BLaER1 treated with 17β-estradiol and CSF1 and Interleukin-3, amounts not matched to agents 10 nM and 100 nM (cell line): Measurements from ENCODE around the gene MAP3K14.
A peak's percentile ranks its signal among the peaks of the same experiment; 100 is the strongest.

Source experiments
- H3K27ac ChIP-seq, 11 experiments: shearing (Covaris generic); formaldehyde crosslinking; 2 replicates each; pipeline ENCODE4 v1.8.1; 2022
- H3K27me3 ChIP-seq, 11 experiments: shearing (Covaris generic); formaldehyde crosslinking; 2 replicates each; pipeline ENCODE4 v1.8.1; 2022
- H3K36me3 ChIP-seq, 11 experiments: shearing (Covaris generic); formaldehyde crosslinking; 2 replicates each; pipeline ENCODE4 v1.8.1; 2022
- H3K4me1 ChIP-seq, 10 experiments: shearing (Covaris generic); formaldehyde crosslinking; 2 replicates each; pipeline ENCODE4 v1.8.1; 2022
- H3K4me2 ChIP-seq, 11 experiments: shearing (Covaris generic); formaldehyde crosslinking; 2 replicates each; pipeline ENCODE4 v1.8.1; 2022
- H3K4me3 ChIP-seq, 10 experiments: shearing (Covaris generic); formaldehyde crosslinking; 2 replicates each; pipeline ENCODE4 v1.8.1; 2022
- H3K9ac ChIP-seq, 11 experiments: shearing (Covaris generic); formaldehyde crosslinking; 2 replicates each; pipeline ENCODE4 v1.8.1; 2022
- H3K9me3 ChIP-seq, 11 experiments: shearing (Covaris generic); formaldehyde crosslinking; replicated peaks in 1 of 11; 2 replicates each; pipeline ENCODE4 v1.8.1; 2022
- H4K20me1 ChIP-seq, 11 experiments: shearing (Covaris generic); formaldehyde crosslinking; 2 replicates each; pipeline ENCODE4 v1.8.1; 2022
- Cebpa-rat ChIP-seq, 11 experiments: shearing (Covaris generic); IDR thresholded peaks; 2 replicates each; pipeline ENCODE4 v1.8.1; 2022

MAP3K14 gene

GRCh38 chr17:45296833-45297124 is 20.0 kb downstream of the MAP3K14 start:
- Histone ChIP-seq H3K9me3 (no peaks in the 10 kb centered on the region), H3K4me3 (no peak overlapping the region), H3K36me3 (peaks cover 0 to 29% (median 8%) of the 10 kb centered on the region in 11 experiments; a peak in 11 of 22 replicates), H4K20me1 (peaks cover 0 to 78% (median 52%) of the 10 kb centered on the region in 11 experiments; a peak in 18 of 22 replicates), H3K27ac (peak overlapping the region; percentile 31 to 90 (median 71); a peak in 19 of 22 replicates), H3K9ac (peak overlapping the region in 7 of 11 experiments; percentile 28 to 66 (median 53); a peak in 12 of 22 replicates), H3K27me3 (no peaks in the 10 kb centered on the region), H3K4me1 (peaks cover 97 to 100% (median 99%) of the 10 kb centered on the region in 10 experiments), H3K4me2 (peak overlapping the region; percentile 75 to 97 (median 86))
- no peak for TF ChIP-seq Cebpa-rat (IDR thresholded peaks at IDR 0.05)

- peaks cover 0 to 29% (median 8%) of the 10 kb centered on the region in 11 experiments; a peak in 11 of 22 replicates for H3K36me3 ChIP-seq
- H4K20me1 ChIP-seq: peaks cover 0 to 83% (median 55%) of the 10 kb centered on the region in 11 experiments; a peak in 18 of 22 replicates
- H3K9ac ChIP-seq: peak overlapping the region in 9 of 11 experiments; percentile 27 to 69 (median 56); a peak in 15 of 22 replicates
- H3K9me3 ChIP-seq: no peaks in the 10 kb centered on the region
- H3K4me1 ChIP-seq: peaks cover 98 to 100% (median 99%) of the 10 kb centered on the region in 10 experiments
- H3K4me2 ChIP-seq: peak overlapping the region; percentile 75 to 97 (median 92)
- H3K4me3 ChIP-seq: peak overlapping the region in 2 of 10 experiments; percentile 9 to 19; a peak in 2 of 20 replicates
- H3K27me3 ChIP-seq: no peaks in the 10 kb centered on the region
- no peak for TF ChIP-seq Cebpa-rat (IDR thresholded peaks at IDR 0.05)
- peak overlapping the region; percentile 31 to 90 (median 74); a peak in 20 of 22 replicates for H3K27ac ChIP-seq
These were observed 20.6 kb downstream of the MAP3K14 start for GRCh38 chr17:45296003-45296832.

- H3K36me3 ChIP-seq: peaks cover 0 to 45% (median 19%) of the 10 kb centered on the region in 11 experiments; a peak in 14 of 22 replicates
- peak overlapping the region in 2 of 11 experiments; percentile 2 to 59; a peak in 3 of 22 replicates for H3K9ac ChIP-seq
- H3K4me2 ChIP-seq: peak overlapping the region; percentile 75 to 97 (median 92)
- H3K27me3 ChIP-seq: no peaks in the 10 kb centered on the region
- TF ChIP-seq Cebpa-rat (IDR thresholded peaks at IDR 0.05): no peak
- H3K27ac ChIP-seq: peak overlapping the region in 8 of 11 experiments; percentile 47 to 90 (median 80); a peak in 14 of 22 replicates
- no peaks in the 10 kb centered on the region for H3K9me3 ChIP-seq
- H3K4me1 ChIP-seq: peaks cover 98 to 100% (median 99%) of the 10 kb centered on the region in 10 experiments
- H3K4me3 ChIP-seq: no peak overlapping the region
- peaks cover 0 to 87% (median 66%) of the 10 kb centered on the region in 11 experiments; a peak in 18 of 22 replicates for H4K20me1 ChIP-seq
These were observed 22.3 kb downstream of the MAP3K14 start for GRCh38 chr17:45294506-45294905.

GRCh38 chr17:45293413-45294211 is 23.2 kb downstream of the MAP3K14 start:
- Histone ChIP-seq H4K20me1 (peaks cover 0 to 87% (median 66%) of the 10 kb centered on the region in 11 experiments; a peak in 18 of 22 replicates), H3K27ac (peak overlapping the region; percentile 16 to 90 (median 66); a peak in 20 of 22 replicates), H3K9ac (peak overlapping the region in 9 of 11 experiments; percentile 13 to 59 (median 25); a peak in 13 of 22 replicates), H3K4me1 (peaks cover 98 to 100% (median 99%) of the 10 kb centered on the region in 10 experiments), H3K27me3 (no peaks in the 10 kb centered on the region), H3K4me3 (no peak overlapping the region), H3K36me3 (peaks cover 8 to 54% (median 24%) of the 10 kb centered on the region in 11 experiments; a peak in 17 of 22 replicates), H3K9me3 (no peaks in the 10 kb centered on the region), H3K4me2 (peak overlapping the region; percentile 75 to 97 (median 92))
- TF ChIP-seq Cebpa-rat (IDR thresholded peaks at IDR 0.05): no peak

GRCh38 chr17:45292696-45293412 is 24.0 kb downstream of the MAP3K14 start:
- Histone ChIP-seq H3K4me2 (peak overlapping the region; percentile 75 to 97 (median 92)), H3K9me3 (no peaks in the 10 kb centered on the region), H3K4me3 (peak overlapping the region in 1 of 10 experiments; percentile 3; a peak in 1 of 20 replicates), H3K27me3 (no peaks in the 10 kb centered on the region), H3K4me1 (peaks cover 98 to 100% (median 99%) of the 10 kb centered on the region in 10 experiments), H4K20me1 (peaks cover 0 to 90% (median 70%) of the 10 kb centered on the region in 11 experiments; a peak in 20 of 22 replicates), H3K9ac (peak overlapping the region in 9 of 11 experiments; percentile 4 to 59 (median 25); a peak in 12 of 22 replicates), H3K36me3 (peaks cover 15 to 62% (median 27%) of the 10 kb centered on the region in 11 experiments; a peak in 18 of 22 replicates), H3K27ac (peak overlapping the region in 9 of 11 experiments; percentile 23 to 90 (median 79); a peak in 16 of 22 replicates)
- TF ChIP-seq Cebpa-rat (IDR thresholded peaks at IDR 0.05): no peak

- peak overlapping the region in 8 of 11 experiments; percentile 4 to 73 (median 46); a peak in 10 of 22 replicates for H3K9ac ChIP-seq
- H3K36me3 ChIP-seq: peaks cover 31 to 77% (median 42%) of the 10 kb centered on the region in 11 experiments
- H3K4me3 ChIP-seq: no peak overlapping the region
- H3K27ac ChIP-seq: peak overlapping the region; percentile 24 to 81 (median 67); a peak in 19 of 22 replicates
- H3K4me1 ChIP-seq: peaks cover 87 to 95% (median 90%) of the 10 kb centered on the region in 10 experiments
- H4K20me1 ChIP-seq: peaks cover 0 to 95% (median 76%) of the 10 kb centered on the region in 11 experiments; a peak in 20 of 22 replicates
- H3K9me3 ChIP-seq: no peaks in the 10 kb centered on the region
- no peak for TF ChIP-seq Cebpa-rat (IDR thresholded peaks at IDR 0.05)
- H3K4me2 ChIP-seq: peak overlapping the region; percentile 75 to 97 (median 92)
- H3K27me3 ChIP-seq: no peaks in the 10 kb centered on the region
These were observed 25.5 kb downstream of the MAP3K14 start for GRCh38 chr17:45291171-45291805.

- Histone ChIP-seq H3K27ac (peak overlapping the region in 9 of 11 experiments; percentile 35 to 79 (median 67); a peak in 18 of 22 replicates), H3K4me1 (peaks cover 79 to 86% (median 80%) of the 10 kb centered on the region in 10 experiments), H3K4me3 (peak overlapping the region in 2 of 10 experiments; percentile 4 to 11; a peak in 5 of 20 replicates), H3K27me3 (no peaks in the 10 kb centered on the region), H3K9ac (peak overlapping the region in 7 of 11 experiments; percentile 10 to 73 (median 57); a peak in 13 of 22 replicates), H3K36me3 (peaks cover 41 to 87% (median 52%) of the 10 kb centered on the region in 11 experiments), H3K9me3 (no peaks in the 10 kb centered on the region), H4K20me1 (peaks cover 0 to 88% (median 71%) of the 10 kb centered on the region in 11 experiments; a peak in 20 of 22 replicates), H3K4me2 (peak overlapping the region; percentile 75 to 97 (median 92))
- TF ChIP-seq Cebpa-rat (IDR thresholded peaks at IDR 0.05): no peak
These were observed 26.5 kb downstream of the MAP3K14 start for GRCh38 chr17:45290269-45290765.
